ENCODE measurements around the gene METTL16. TPM values are rescaled to one million over a fixed set of nuclear protein-coding genes. Genes with fewer than 3 reads are reported as not detected.

METTL16 gene
- total and polyA plus RNA-seq, 9 of the 15 experiments (the other 6 are each of a cell fraction or from before 2014, with no cell fraction given) = 12.1 to 30.5 (median 19.8) TPM

DNA sequence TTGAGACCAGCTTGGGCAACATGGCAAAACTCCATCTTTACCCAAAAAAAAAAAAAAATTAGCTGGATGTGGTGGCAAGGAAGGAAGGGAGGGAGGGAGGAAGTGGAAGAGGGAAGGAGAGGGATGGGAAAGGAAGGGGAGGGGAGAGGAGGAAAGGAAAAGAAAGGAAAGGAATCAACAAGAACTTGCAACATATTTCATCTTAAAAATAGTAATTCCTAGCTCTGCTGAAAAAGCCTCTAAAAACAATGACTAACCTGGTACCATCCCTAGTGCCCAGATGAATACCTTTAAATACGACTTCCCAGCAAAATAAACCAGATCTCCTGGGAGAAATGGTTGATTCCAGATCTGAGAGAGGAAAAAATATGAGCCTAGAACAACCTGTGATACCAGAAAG is 83.8 kb downstream of the METTL16 start:
- no peak overlapping the region for H3K4me3 ChIP-seq
- H3K4me2 ChIP-seq (ENCODE audit: insufficient read depth, low read length) = no peak overlapping the region
- TF ChIP-seq XRCC4 (IDR thresholded peaks at IDR 0.05; ENCODE audit: extremely low read depth, insufficient read depth, insufficient read length) = no peak
- TF ChIP-seq POLR3G (IDR thresholded peaks at IDR 0.05; ENCODE audit: extremely low read depth, insufficient read length, insufficient replicate concordance) = no peak
- TF ChIP-seq RFX7 (CRISPR knock-in tag; IDR thresholded peaks at IDR 0.05) = no peak
- TF ChIP-seq L3MBTL2 (IDR thresholded peaks at IDR 0.05) = no peak
- no peak for TF ChIP-seq EP400 (IDR thresholded peaks at IDR 0.05)
- H3K9me3 ChIP-seq (replicated peaks; ENCODE audit: control insufficient read depth, insufficient read depth, low read depth, low read length) = no peaks in the 10 kb centered on the region
- no peaks in the 10 kb centered on the region for H3K79me2 ChIP-seq (ENCODE audit: control insufficient read depth, insufficient read depth, low read length)
- no peak overlapping the region for H2AFZ ChIP-seq (ENCODE audit: low read depth, low read length)
- peaks cover 21% of the 10 kb centered on the region; the same call in 1 of the 3 replicates for H3K36me3 ChIP-seq (ENCODE audit: control insufficient read depth, insufficient read depth, low read length)
- H3K27ac ChIP-seq (ENCODE audit: extremely low read depth, low read depth, low read length) = no peak overlapping the region
- POLR2A ChIA-PET = interaction anchor here (2.0 kb wide), 1 partner anchor 12 kb away, joined by 4 read pairs; no protein-coding TSS in a partner anchor
- H4K20me1 ChIP-seq (replicated peaks; ENCODE audit: control insufficient read depth, insufficient read depth, low read length) = no peaks in the 10 kb centered on the region
- FAIRE-seq (no peak), ATAC-seq (no peak), DNase-seq (ENCODE audit: extremely low read depth in 1 of 4, low spot score in 3 of 4) (no peak)
- in situ Hi-C loops (cut with MboI) = no loop called here
- CTCF ChIA-PET (ENCODE audit: low intra/inter-chr PET ratio) = no interaction called here
- H3K27me3 ChIP-seq (ENCODE audit: control insufficient read depth in 2 of 2, insufficient read depth in 2 of 2, low read length in 2 of 2) = no peaks in the 10 kb centered on the region
- no TSS peak for BruUV-seq (replicated peaks)
- H3K4me1 ChIP-seq (replicated peaks in 1 of 2; ENCODE audit: control insufficient read depth in 2 of 2, insufficient read depth in 2 of 2, low read length in 2 of 2) = no peaks in the 10 kb centered on the region
- H3K9ac ChIP-seq (ENCODE audit: insufficient read depth in 1 of 2, low read depth in 2 of 2, low read length in 2 of 2) = no peak overlapping the region
- H3K9me1 ChIP-seq (ENCODE audit: control insufficient read depth, insufficient read depth, low read length) = no peaks in the 10 kb centered on the region
- 100% methylated on average over 1 of the region's 1 CpG for WGBS (ENCODE audit: insufficient coverage, low coverage, missing lambda C conversion rate)
- intact Hi-C loops (cut with micrococcal nuclease) = no loop called here

DNA sequence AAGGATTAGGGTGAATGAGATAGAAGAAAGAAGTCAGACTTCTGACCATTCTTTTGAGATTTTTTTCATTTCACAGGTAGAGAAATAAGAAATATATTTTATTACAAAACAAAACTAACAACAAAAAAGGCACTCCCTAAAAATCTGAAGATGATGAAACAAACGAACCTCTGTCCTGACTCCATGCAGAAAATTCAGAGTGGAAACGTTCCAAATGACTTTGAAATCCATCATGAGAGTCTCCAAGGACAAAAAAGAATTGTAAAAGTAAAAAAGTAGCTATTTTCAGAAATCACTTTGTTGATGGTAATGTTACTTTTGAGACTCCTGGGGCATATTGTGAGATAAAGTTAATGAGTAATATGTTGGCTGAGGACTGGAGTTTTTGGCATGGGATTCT is 84.5 kb downstream of the METTL16 start:
- Histone ChIP-seq H3K4me1 (replicated peaks in 1 of 2; ENCODE audit: control insufficient read depth in 2 of 2, insufficient read depth in 2 of 2, low read length in 2 of 2) (no peaks in the 10 kb centered on the region), H3K4me2 (ENCODE audit: insufficient read depth, low read length) (no peak overlapping the region), H3K27me3 (ENCODE audit: control insufficient read depth in 2 of 2, insufficient read depth in 2 of 2, low read length in 2 of 2) (no peaks in the 10 kb centered on the region), H4K20me1 (replicated peaks; ENCODE audit: control insufficient read depth, insufficient read depth, low read length) (no peaks in the 10 kb centered on the region), H3K4me3 (no peak overlapping the region), H3K9ac (ENCODE audit: insufficient read depth in 1 of 2, low read depth in 2 of 2, low read length in 2 of 2) (no peak overlapping the region), H2AFZ (ENCODE audit: low read depth, low read length) (no peak overlapping the region), H3K9me3 (replicated peaks; ENCODE audit: control insufficient read depth, insufficient read depth, low read depth, low read length) (no peaks in the 10 kb centered on the region), H3K36me3 (ENCODE audit: control insufficient read depth, insufficient read depth, low read length) (peaks cover 19% of the 10 kb centered on the region; the same call in 1 of the 3 replicates), H3K79me2 (ENCODE audit: control insufficient read depth, insufficient read depth, low read length) (no peaks in the 10 kb centered on the region), H3K9me1 (ENCODE audit: control insufficient read depth, insufficient read depth, low read length) (no peaks in the 10 kb centered on the region), H3K27ac (ENCODE audit: extremely low read depth, low read depth, low read length) (no peak overlapping the region)
- 40% methylated on average over 2 of the region's 2 CpGs for WGBS (ENCODE audit: insufficient coverage, low coverage, missing lambda C conversion rate)
- ATAC-seq (no peak), DNase-seq (ENCODE audit: extremely low read depth in 1 of 4, low spot score in 3 of 4) (no peak), FAIRE-seq (no peak)
- CTCF ChIA-PET (ENCODE audit: low intra/inter-chr PET ratio) = no interaction called here
- POLR2A ChIA-PET = interaction anchor here (2.0 kb wide), 1 partner anchor 11 kb away, joined by 4 read pairs; no protein-coding TSS in a partner anchor
- intact Hi-C loops (cut with micrococcal nuclease) = no loop called here
- no TSS peak for BruUV-seq (replicated peaks)
- in situ Hi-C loops (cut with MboI) = no loop called here
- no peak for TF ChIP-seq ZFP30 (CRISPR knock-in tag; IDR thresholded peaks at IDR 0.05; ENCODE audit: borderline replicate concordance)
- no peak for TF ChIP-seq BDP1 (IDR thresholded peaks at IDR 0.05; ENCODE audit: insufficient read depth, insufficient read length)
- TF ChIP-seq ZNF644 (tag; IDR thresholded peaks at IDR 0.05; ENCODE audit: low read depth) = no peak
- no peak for TF ChIP-seq PATZ1 (CRISPR knock-in tag; IDR thresholded peaks at IDR 0.05; ENCODE audit: borderline replicate concordance)
- no peak for TF ChIP-seq SMAD2 (IDR thresholded peaks at IDR 0.05; ENCODE audit: low read depth, low read length)
- TF ChIP-seq SIN3B (IDR thresholded peaks at IDR 0.05; ENCODE audit: low read depth) = no peak
- TF ChIP-seq NR4A1 (CRISPR knock-in tag; IDR thresholded peaks at IDR 0.05) = no peak
- no peak for TF ChIP-seq NR4A1 (tag; IDR thresholded peaks at IDR 0.05)
- no peak for TF ChIP-seq SMARCB1 (IDR thresholded peaks at IDR 0.05; ENCODE audit: insufficient read length, low read depth)
- TF ChIP-seq FOXA1 (IDR thresholded peaks at IDR 0.05; ENCODE audit: borderline replicate concordance) = no peak
- TF ChIP-seq FOXP1 (CRISPR knock-in tag; IDR thresholded peaks at IDR 0.05) = no peak

All from K562 (cell line).